LNCAP (cell line): ENCODE data around the gene PRR13.

ENCODE experiments used
- CTCF ChIP-seq: fragments of 450-650 bp; IDR thresholded peaks from 2 replicates; pipeline ENCODE4 v1.5.1; 2017; ENCODE audit warnings: mild to moderate bottlenecking

PRR13 gene

GRCh38 chr12:53483979-53484377 lies 42.4 kb downstream of the PRR13 start:
- TF ChIP-seq CTCF = no peak

GRCh38 chr12:53484686-53485575 lies 43.4 kb downstream of the PRR13 start:
- no peak for TF ChIP-seq CTCF

- TF ChIP-seq CTCF = no peak
Observed at GRCh38 chr12:53485955-53486735, 44.6 kb downstream of the PRR13 start.

GRCh38 chr12:53486736-53487487 lies 45.4 kb downstream of the PRR13 start:
- no peak for TF ChIP-seq CTCF

GRCh38 chr12:53489242-53489864 lies 47.8 kb downstream of the PRR13 start:
- TF ChIP-seq CTCF = no peak

GRCh38 chr12:53492188-53492587 lies 50.7 kb downstream of the PRR13 start:
- TF ChIP-seq CTCF = no peak
